ENCODE data around the gene CAPN13. TPM values are rescaled to one million over a fixed set of nuclear protein-coding genes. Genes with fewer than 3 reads are reported as not detected.

The CAPN13 gene
- total RNA-seq, 1 experiment from 2014 or later = 5.7 TPM

DNA sequence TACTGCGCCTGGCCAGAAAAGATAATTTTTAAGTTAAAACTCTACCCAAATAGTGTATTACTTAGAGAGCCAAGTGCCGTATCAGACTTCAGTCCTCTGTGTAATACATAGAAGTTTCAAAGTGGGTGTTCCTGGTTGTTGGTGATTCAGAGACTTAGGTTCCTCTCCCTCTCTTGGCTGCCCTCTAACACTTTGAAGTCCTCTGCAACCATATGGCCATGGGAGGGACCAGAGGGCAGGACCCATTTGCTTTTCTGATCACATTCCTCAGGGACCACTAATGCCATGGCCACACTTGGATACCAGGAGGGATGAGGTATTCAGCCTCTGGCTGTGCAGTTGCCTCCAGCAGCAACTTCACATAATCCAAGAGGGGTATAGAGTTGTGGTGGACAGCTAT is 131.5 kb downstream of the CAPN13 start:
- Histone ChIP-seq H3T11ph (ENCODE audit: low read length) (no peak overlapping the region), H3K18ac (ENCODE audit: insufficient read length, low read depth, low read length) (no peak overlapping the region), H3K4me1 (ENCODE audit: insufficient read depth, low read length) (no peaks in the 10 kb centered on the region), H3K23me2 (ENCODE audit: insufficient read length, low read depth, low read length, poor library complexity, severe bottlenecking) (no peaks in the 10 kb centered on the region), H4K91ac (ENCODE audit: insufficient read length, low read depth, low read length) (no peak overlapping the region), H2BK5ac (ENCODE audit: insufficient read length, low read length) (no peak overlapping the region), H4K5ac (ENCODE audit: insufficient read length, low read depth, low read length) (no peak overlapping the region), H3K4me2 (ENCODE audit: insufficient read depth, insufficient read length, low read length) (no peak overlapping the region), H2BK12ac (ENCODE audit: insufficient read length, low read depth, low read length) (no peak overlapping the region), H3K23ac (ENCODE audit: insufficient read length, low read depth, low read length) (no peak overlapping the region), H3K27ac (ENCODE audit: insufficient read length, low read depth, low read length) (no peak overlapping the region), H3K27me3 (ENCODE audit: insufficient read depth, low read length) (no peaks in the 10 kb centered on the region), H3K9ac (ENCODE audit: extremely low read depth, insufficient read length, low read length) (no peak overlapping the region), H4K8ac (replicated peaks; ENCODE audit: insufficient read length, low read depth, low read length) (no peak overlapping the region), H2BK15ac (ENCODE audit: low read depth, low read length) (no peak overlapping the region), H3K79me1 (ENCODE audit: insufficient read depth, low read depth, low read length, poor library complexity, severe bottlenecking) (no peaks in the 10 kb centered on the region), H2AK5ac (ENCODE audit: insufficient read length, low read length) (no peak overlapping the region), H2AFZ (ENCODE audit: low read length) (no peak overlapping the region), H3K79me2 (ENCODE audit: insufficient read depth, low read length) (no peaks in the 10 kb centered on the region), H2BK20ac (ENCODE audit: low read depth, low read length, poor library complexity, severe bottlenecking) (no peak overlapping the region), H3K14ac (ENCODE audit: insufficient read depth, low read length) (no peak overlapping the region), H2BK120ac (ENCODE audit: low read depth, low read length, poor library complexity, severe bottlenecking) (no peak overlapping the region), H3K56ac (ENCODE audit: insufficient read length, low read depth, low read length) (no peak overlapping the region), H3K4ac (ENCODE audit: low read depth, low read length) (no peak overlapping the region), H3K9me3 (ENCODE audit: control insufficient read depth, low read depth, low read length) (no peaks in the 10 kb centered on the region), H4K20me1 (ENCODE audit: control insufficient read depth, insufficient read depth, insufficient read length) (no peaks in the 10 kb centered on the region)
- Mint-ChIP-seq H3K36me3 (ENCODE audit: insufficient read depth in 1 of 3, low read depth in 3 of 3) (peaks cover 0 to 9% (median 0%) of the 10 kb centered on the region in 3 experiments; a peak in 3 of 7 replicates), H3K27me3 (ENCODE audit: low read depth) (no peaks in the 10 kb centered on the region), H3K4me3 (no peak overlapping the region), H3K27ac (no peak overlapping the region), H3K4me1 (no peaks in the 10 kb centered on the region), H3K9me3 (peaks cover 2 to 5% of the 10 kb centered on the region in 2 experiments; a peak in 3 of 5 replicates)
- peak; percentile 13 for DNase-seq
- no CpG with 5 or more reads among the region's 2 CpGs for WGBS (ENCODE audit: extremely low coverage, insufficient read length, low lambda C conversion rate)
- TF ChIP-seq, protein P1, sequence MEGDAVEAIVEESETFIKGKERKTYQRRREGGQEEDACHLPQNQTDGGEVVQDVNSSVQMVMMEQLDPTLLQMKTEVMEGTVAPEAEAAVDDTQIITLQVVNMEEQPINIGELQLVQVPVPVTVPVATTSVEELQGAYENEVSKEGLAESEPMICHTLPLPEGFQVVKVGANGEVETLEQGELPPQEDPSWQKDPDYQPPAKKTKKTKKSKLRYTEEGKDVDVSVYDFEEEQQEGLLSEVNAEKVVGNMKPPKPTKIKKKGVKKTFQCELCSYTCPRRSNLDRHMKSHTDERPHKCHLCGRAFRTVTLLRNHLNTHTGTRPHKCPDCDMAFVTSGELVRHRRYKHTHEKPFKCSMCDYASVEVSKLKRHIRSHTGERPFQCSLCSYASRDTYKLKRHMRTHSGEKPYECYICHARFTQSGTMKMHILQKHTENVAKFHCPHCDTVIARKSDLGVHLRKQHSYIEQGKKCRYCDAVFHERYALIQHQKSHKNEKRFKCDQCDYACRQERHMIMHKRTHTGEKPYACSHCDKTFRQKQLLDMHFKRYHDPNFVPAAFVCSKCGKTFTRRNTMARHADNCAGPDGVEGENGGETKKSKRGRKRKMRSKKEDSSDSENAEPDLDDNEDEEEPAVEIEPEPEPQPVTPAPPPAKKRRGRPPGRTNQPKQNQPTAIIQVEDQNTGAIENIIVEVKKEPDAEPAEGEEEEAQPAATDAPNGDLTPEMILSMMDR (conservative IDR thresholded peaks at IDR 0.05) = no peak
